Measurements from ENCODE around the gene DPT. TPM values are rescaled to one million over a fixed set of nuclear protein-coding genes. Genes with fewer than 3 reads are reported as not detected.

Gene DPT
- total and polyA plus RNA-seq, 2 donors (not counting 3 experiments of a cell fraction or from before 2014, with no cell fraction given): not detected

GRCh38 chr1:168726281-168726680, 2.7 kb downstream of the DPT start:
- Histone ChIP-seq H3K9me1 (replicated peaks; ENCODE audit: control insufficient read depth, extremely low read depth, insufficient read depth, low read length) (no peaks in the 10 kb centered on the region), H3K4me2 (ENCODE audit: insufficient read depth, low read length) (no peak overlapping the region), H2AFZ (ENCODE audit: low read depth, low read length) (no peak overlapping the region), H3K36me3 (ENCODE audit: control insufficient read depth in 2 of 2, extremely low read depth in 1 of 2, insufficient read depth in 2 of 2, low read length in 2 of 2) (no peaks in the 10 kb centered on the region), H3K27ac (ENCODE audit: insufficient read depth, low read depth, low read length) (no peak overlapping the region), H3K9ac (replicated peaks; ENCODE audit: extremely low read depth, insufficient read depth, low read length) (no peak overlapping the region), H3K4me1 (ENCODE audit: control insufficient read depth, extremely low read depth, insufficient read depth, low read length) (no peaks in the 10 kb centered on the region), H3K79me2 (ENCODE audit: control insufficient read depth, insufficient read depth, low read length) (no peaks in the 10 kb centered on the region), H3K9me3 (replicated peaks; ENCODE audit: control insufficient read depth, insufficient read depth, low read length) (no peaks in the 10 kb centered on the region), H4K20me1 (replicated peaks; ENCODE audit: control insufficient read depth, extremely low read depth, insufficient read depth, low read length) (no peaks in the 10 kb centered on the region), H3K4me3 (replicated peaks in 1 of 3; ENCODE audit: insufficient read depth in 1 of 3, low read depth in 1 of 3, low read length in 3 of 3) (no peak overlapping the region), H3K27me3 (ENCODE audit: control insufficient read depth in 2 of 2, insufficient read depth in 2 of 2, low read length in 2 of 2) (no peaks in the 10 kb centered on the region)
- FAIRE-seq (no peak), DNase-seq (ENCODE audit: low read depth, low spot score) (no peak)
- intact Hi-C loops (cut with micrococcal nuclease): no loop called here
- CTCF ChIA-PET: interaction anchor here (1.0 kb wide), 1 partner anchor 218 kb away, joined by 3 read pairs; no protein-coding TSS in a partner anchor
- TF ChIP-seq MAX (IDR thresholded peaks at IDR 0.05; ENCODE audit: insufficient read depth, insufficient read length) (no peak), GATA2 (IDR thresholded peaks at IDR 0.05; ENCODE audit: insufficient read depth, insufficient read length, low read depth, low read length) (no peak), EZH2 (IDR thresholded peaks at IDR 0.05; ENCODE audit: borderline replicate concordance, low read depth, low read length, severe bottlenecking) (no peak), POLR2AphosphoS5 (IDR thresholded peaks at IDR 0.05; ENCODE audit: insufficient read depth, low read depth, low read length) (no peak), POLR2A (IDR thresholded peaks at IDR 0.05; ENCODE audit: low read depth, low read length) (no peak)
- dilution Hi-C loops (cut with MboI; ENCODE audit: extremely low pct_ligation_motif_present, low sequenced_read_pairs): no loop called here
- POLR2A ChIA-PET: no interaction called here
- BruUV-seq (replicated peaks): no TSS peak

- ChIA-PET CTCF (interaction anchor here (0.7 to 1.0 kb wide), 2 partner anchors 81 to 219 kb away, joined by 3 read pairs; no protein-coding TSS in a partner anchor), POLR2A (no interaction called here)
- no peaks in the 10 kb centered on the region for H4K20me1 ChIP-seq (replicated peaks; ENCODE audit: control insufficient read depth, extremely low read depth, insufficient read depth, low read length)
- no peak overlapping the region for H3K4me3 ChIP-seq (replicated peaks in 1 of 3; ENCODE audit: insufficient read depth in 1 of 3, low read depth in 1 of 3, low read length in 3 of 3)
- FAIRE-seq: no peak
- H3K9me3 ChIP-seq (replicated peaks; ENCODE audit: control insufficient read depth, insufficient read depth, low read length): no peaks in the 10 kb centered on the region
- H3K4me2 ChIP-seq (ENCODE audit: insufficient read depth, low read length): no peak overlapping the region
- H3K36me3 ChIP-seq (ENCODE audit: control insufficient read depth in 2 of 2, extremely low read depth in 1 of 2, insufficient read depth in 2 of 2, low read length in 2 of 2): no peaks in the 10 kb centered on the region
- no peak for DNase-seq (ENCODE audit: low read depth, low spot score)
- no peak overlapping the region for H3K27ac ChIP-seq (ENCODE audit: insufficient read depth, low read depth, low read length)
- intact Hi-C loops (cut with micrococcal nuclease) (no loop called here), dilution Hi-C loops (cut with MboI; ENCODE audit: extremely low pct_ligation_motif_present, low sequenced_read_pairs) (no loop called here)
- no peaks in the 10 kb centered on the region for H3K79me2 ChIP-seq (ENCODE audit: control insufficient read depth, insufficient read depth, low read length)
- H3K4me1 ChIP-seq (ENCODE audit: control insufficient read depth, extremely low read depth, insufficient read depth, low read length): no peaks in the 10 kb centered on the region
- TF ChIP-seq MAX (IDR thresholded peaks at IDR 0.05; ENCODE audit: insufficient read depth, insufficient read length) (no peak), POLR2A (IDR thresholded peaks at IDR 0.05; ENCODE audit: low read depth, low read length) (no peak), MYC (IDR thresholded peaks at IDR 0.05; ENCODE audit: low read depth, low read length) (no peak), EZH2 (IDR thresholded peaks at IDR 0.05; ENCODE audit: borderline replicate concordance, low read depth, low read length, severe bottlenecking) (no peak), POLR2AphosphoS5 (IDR thresholded peaks at IDR 0.05; ENCODE audit: insufficient read depth, low read depth, low read length) (no peak), FOS (IDR thresholded peaks at IDR 0.05; ENCODE audit: borderline replicate concordance, insufficient read depth, low read length) (no peak), CTCF (IDR thresholded peaks at IDR 0.05; ENCODE audit: extremely low read depth in 1 of 2, insufficient read depth in 1 of 2, low read depth in 1 of 2, low read length in 2 of 2) (no peak), JUN (IDR thresholded peaks at IDR 0.05; ENCODE audit: borderline replicate concordance, insufficient read depth, insufficient read length, low read depth) (no peak), GATA2 (IDR thresholded peaks at IDR 0.05; ENCODE audit: insufficient read depth, insufficient read length, low read depth, low read length) (no peak)
- H3K27me3 ChIP-seq (ENCODE audit: control insufficient read depth in 2 of 2, insufficient read depth in 2 of 2, low read length in 2 of 2): no peaks in the 10 kb centered on the region
- H3K9me1 ChIP-seq (replicated peaks; ENCODE audit: control insufficient read depth, extremely low read depth, insufficient read depth, low read length): no peaks in the 10 kb centered on the region
- BruUV-seq (replicated peaks): no TSS peak
- H3K9ac ChIP-seq (replicated peaks; ENCODE audit: extremely low read depth, insufficient read depth, low read length): no peak overlapping the region
- H2AFZ ChIP-seq (ENCODE audit: low read depth, low read length): no peak overlapping the region
Observed at GRCh38 chr1:168725831-168726230, 3.2 kb downstream of the DPT start.
